ENCODE data around the gene KRCC1. TPM values are rescaled to one million over a fixed set of nuclear protein-coding genes. Genes with fewer than 3 reads are reported as not detected.

KRCC1 gene
- total RNA-seq, 2 experiments from 2014 or later, result 21.0 to 21.6 TPM

DNA sequence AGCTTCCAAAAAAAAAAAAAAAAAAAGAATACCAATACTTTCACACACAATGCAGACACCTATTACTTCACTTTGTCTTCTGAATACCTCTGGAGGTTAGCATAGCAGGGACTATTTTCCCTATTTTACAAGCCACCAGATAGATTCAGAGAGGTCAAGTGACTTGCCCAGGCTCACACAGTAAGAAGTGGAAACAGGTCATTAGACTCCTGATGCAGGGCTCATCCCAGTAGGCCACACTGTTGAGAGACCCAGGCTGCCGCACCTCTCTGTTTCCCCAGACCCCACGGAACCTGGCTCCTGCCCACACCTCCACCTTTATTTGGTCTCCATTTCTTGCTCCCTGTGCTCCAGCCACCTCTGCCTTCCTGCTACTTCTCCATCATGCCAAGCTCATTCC is 31.5 kb upstream of the KRCC1 start:
- Mint-ChIP-seq H3K36me3 (no peaks in the 10 kb centered on the region), H3K4me3 (no peak overlapping the region), H3K27ac (no peak overlapping the region), H3K9me3 (no peaks in the 10 kb centered on the region), H3K27me3 (no peaks in the 10 kb centered on the region), H3K4me1 (peaks cover 6% of the 10 kb centered on the region)
- no peak for DNase-seq
- POLR2A ChIA-PET, result no interaction called here
- no peak for ATAC-seq (ENCODE audit: low read depth)

DNA sequence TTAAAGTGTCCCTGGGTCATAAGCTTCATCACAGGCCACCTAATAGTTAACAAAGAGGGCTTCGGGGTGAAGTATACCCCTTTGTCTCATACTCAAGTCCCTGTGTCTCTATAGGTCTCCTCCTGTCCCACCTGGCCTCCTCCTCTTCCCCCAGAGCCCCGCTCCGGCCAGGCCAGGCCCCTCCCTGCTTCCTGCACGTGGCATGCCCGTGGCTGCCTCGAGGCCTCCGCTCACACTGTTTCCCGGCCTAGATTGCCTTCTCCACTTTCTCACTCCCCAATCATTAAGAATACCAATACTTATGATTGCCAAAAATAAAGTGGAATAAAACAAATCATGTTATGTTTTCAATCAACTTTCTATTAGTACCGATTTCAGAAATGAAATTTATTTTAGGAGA is 30.8 kb upstream of the KRCC1 start:
- Mint-ChIP-seq H3K4me1 (peaks cover 6% of the 10 kb centered on the region), H3K27ac (no peak overlapping the region), H3K36me3 (no peaks in the 10 kb centered on the region), H3K27me3 (no peaks in the 10 kb centered on the region), H3K4me3 (no peak overlapping the region), H3K9me3 (no peaks in the 10 kb centered on the region)
- DNase-seq (no peak), ATAC-seq (ENCODE audit: low read depth) (no peak)
- POLR2A ChIA-PET, result no interaction called here

DNA sequence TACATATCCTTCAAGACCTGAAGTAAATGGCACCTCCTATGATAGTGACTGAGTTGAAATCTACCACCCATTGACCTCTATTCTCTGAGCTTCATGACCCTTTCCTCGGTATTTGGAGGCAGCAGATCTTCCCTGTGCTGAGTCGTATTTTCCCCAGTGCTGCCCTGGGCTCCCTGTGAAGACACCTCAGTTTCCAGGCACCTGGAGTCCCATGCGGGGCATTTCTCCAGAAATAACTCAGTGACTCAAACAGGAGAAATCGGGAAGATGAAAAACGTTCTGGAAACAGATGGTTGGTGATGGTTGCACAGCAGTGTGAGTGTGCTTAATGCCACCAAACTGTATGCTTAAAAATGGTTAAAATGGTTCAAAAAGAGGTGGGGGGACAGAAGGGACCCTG is 30.0 kb upstream of the KRCC1 start:
- H3K9me3 Mint-ChIP-seq, result no peaks in the 10 kb centered on the region
- H3K27me3 Mint-ChIP-seq, result no peaks in the 10 kb centered on the region
- no peak for DNase-seq

DNA sequence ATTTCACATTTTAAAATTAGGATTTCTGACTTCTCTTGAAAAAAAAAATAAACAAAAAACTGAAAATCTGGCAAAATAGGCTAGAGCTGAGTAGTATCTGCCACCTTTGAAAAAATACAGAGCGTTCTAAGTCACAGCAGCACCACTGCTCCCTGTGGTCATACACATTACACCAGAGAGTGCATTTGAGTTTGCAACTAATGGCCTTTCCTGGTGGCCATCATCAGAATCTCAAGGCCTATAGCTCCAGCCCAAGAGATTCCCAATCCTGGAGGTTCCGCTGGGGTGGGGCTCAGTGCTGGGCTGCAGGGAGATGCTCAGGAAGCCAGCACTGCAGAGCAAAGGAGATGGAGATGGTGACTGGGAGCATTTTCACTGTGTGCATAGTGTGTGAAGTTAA is 29.5 kb upstream of the KRCC1 start:
- Mint-ChIP-seq H3K36me3 (no peaks in the 10 kb centered on the region), H3K27ac (no peak overlapping the region), H3K4me1 (no peaks in the 10 kb centered on the region), H3K4me3 (no peak overlapping the region), H3K27me3 (no peaks in the 10 kb centered on the region), H3K9me3 (no peaks in the 10 kb centered on the region)
- ATAC-seq (ENCODE audit: low read depth) (no peak), DNase-seq (no peak)
- POLR2A ChIA-PET, result no interaction called here

More for the DNA sequence above, 30.0 kb upstream of the KRCC1 start:
- Mint-ChIP-seq H3K4me3 (no peak overlapping the region), H3K36me3 (no peaks in the 10 kb centered on the region), H3K27ac (no peak overlapping the region), H3K4me1 (peaks cover 2% of the 10 kb centered on the region)
- POLR2A ChIA-PET, result no interaction called here
- ATAC-seq (ENCODE audit: low read depth), result no peak

DNA sequence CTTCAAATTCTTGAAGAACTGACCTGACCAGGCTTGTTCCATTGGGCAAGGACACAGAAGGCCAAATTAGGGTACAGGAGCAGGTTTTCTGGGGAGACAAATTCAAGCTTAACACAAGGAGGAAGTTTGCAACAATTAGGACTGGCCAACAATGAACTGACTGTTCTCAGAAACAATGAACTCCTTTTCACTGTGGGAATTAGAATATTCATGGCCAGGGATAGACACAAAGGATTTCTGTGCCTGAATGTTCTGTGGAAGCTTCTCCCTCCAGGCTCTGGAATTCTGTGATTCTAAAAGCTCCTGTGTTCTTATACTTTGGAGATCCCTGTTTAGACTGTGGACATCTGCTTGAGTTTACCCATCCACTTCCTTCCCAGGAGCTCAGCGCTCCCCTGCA is 27.2 kb upstream of the KRCC1 start:
- Mint-ChIP-seq H3K27ac (no peak overlapping the region), H3K4me3 (no peak overlapping the region), H3K4me1 (no peaks in the 10 kb centered on the region), H3K27me3 (peaks cover 2% of the 10 kb centered on the region), H3K9me3 (no peaks in the 10 kb centered on the region), H3K36me3 (no peaks in the 10 kb centered on the region)
- POLR2A ChIA-PET, result no interaction called here
- no peak for ATAC-seq (ENCODE audit: low read depth)
- DNase-seq, result no peak

DNA sequence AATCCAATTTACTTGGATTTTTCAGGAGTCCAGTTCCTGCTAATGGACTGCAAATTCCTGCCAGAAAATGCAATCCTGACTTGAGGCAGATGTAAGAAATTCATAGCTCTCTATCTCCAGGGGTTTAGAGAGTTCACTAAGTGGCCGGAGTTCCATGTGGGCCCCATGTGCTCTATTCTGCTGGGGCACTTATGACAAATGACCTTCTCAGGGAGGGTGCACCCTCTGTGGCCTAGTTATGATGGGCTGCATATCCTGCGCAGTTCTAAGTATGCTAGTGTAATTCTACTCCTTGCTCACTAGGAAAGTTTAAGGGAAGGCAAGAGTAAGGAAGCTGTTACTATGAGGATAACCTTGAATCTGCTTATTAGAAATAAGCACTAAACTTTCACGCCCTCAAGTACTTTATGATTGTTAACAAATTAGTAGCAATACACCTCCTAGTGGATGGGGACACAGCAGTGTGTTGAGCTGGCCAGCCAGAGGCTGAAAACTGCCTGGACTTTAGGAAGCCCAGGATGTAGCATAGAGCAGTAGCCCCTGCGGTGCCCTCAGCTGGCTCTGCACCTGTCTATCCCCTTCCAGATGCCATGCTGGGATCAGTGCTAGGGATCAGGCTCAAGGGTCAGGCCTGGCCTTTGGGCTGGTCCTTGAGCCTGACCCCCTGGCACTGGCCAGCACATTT is 26.5 kb upstream of the KRCC1 start:
- POLR2A ChIA-PET, result no interaction called here
- H3K4me1 Mint-ChIP-seq, result no peaks in the 10 kb centered on the region
- no peak overlapping the region for H3K4me3 Mint-ChIP-seq
- peaks cover 2% of the 10 kb centered on the region for H3K27me3 Mint-ChIP-seq
- H3K36me3 Mint-ChIP-seq, result no peaks in the 10 kb centered on the region
- no peak overlapping the region for H3K27ac Mint-ChIP-seq
- no peak for ATAC-seq (ENCODE audit: low read depth)
- no peak for DNase-seq
- H3K9me3 Mint-ChIP-seq, result no peaks in the 10 kb centered on the region

DNA sequence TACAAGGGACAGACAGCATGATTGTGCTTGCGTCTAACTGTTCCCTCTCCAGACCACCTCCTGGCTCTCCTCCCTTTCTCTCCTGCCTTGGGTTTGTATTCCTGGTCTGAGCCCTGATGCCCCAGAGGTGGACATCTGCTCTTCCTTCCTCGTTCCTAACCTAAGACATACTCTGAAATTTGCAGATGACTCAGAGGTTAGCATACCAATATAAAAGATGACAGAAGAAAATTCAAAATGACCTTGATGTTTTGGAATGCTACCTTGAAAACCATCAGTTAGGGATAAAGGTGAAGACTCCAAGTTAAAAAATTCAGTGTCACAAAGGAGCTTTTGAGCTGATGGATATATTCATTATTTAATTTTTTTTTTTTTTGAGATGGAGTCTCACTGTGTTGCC is 25.0 kb upstream of the KRCC1 start:
- Mint-ChIP-seq H3K4me1 (no peaks in the 10 kb centered on the region), H3K27me3 (peaks cover 2% of the 10 kb centered on the region), H3K9me3 (no peaks in the 10 kb centered on the region), H3K4me3 (no peak overlapping the region), H3K36me3 (no peaks in the 10 kb centered on the region), H3K27ac (no peak overlapping the region)
- no peak for ATAC-seq (ENCODE audit: low read depth)
- no peak for DNase-seq
- POLR2A ChIA-PET, result no interaction called here

DNA sequence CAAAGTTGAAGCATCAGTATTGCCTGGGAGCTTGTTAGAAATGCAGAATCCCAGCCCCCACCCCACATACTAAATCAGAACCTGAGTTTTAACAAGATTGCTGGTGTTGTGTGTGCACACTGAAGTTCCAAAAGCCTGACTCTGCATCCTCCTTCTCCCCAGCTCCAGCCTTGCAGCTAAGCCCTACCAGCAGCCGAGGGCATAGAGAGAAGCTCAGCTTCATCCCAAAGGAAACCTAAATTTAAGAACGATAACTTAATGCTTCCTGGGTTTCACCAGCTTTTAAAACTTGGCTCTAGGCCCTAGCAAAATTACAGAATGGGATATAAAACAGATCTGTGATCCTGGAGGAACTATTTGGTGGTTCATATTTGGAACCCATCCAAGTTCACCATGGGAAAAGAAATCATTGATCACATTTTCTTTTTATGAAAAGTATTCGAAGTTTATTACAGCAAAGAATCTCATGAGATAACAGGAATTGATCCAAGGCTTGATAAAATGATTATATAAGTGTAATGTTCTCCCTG is 23.1 kb upstream of the KRCC1 start:
- H3K27me3 Mint-ChIP-seq, result peaks cover 8% of the 10 kb centered on the region

DNA sequence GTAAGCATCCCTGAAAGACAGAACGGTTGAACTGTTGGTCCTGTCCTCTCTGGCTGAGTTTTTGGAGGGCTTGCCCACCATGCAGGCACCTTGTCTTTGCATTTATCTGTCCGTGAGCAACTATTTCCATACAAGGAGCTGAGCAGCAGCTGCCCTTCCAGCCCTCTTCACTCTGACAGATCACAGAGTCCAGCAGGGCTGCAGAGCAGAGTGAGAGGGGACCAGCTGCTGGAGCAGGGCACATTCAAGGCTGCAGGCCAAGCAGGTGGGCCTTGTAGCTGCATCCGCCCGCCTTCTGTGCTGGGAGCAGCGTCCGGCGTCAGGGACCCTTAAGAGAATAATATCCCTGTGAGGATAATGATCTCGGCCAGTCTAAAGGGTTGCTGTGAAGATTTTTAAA is 21.5 kb upstream of the KRCC1 start:
- Mint-ChIP-seq H3K36me3 (no peaks in the 10 kb centered on the region), H3K4me3 (no peak overlapping the region), H3K9me3 (no peaks in the 10 kb centered on the region), H3K4me1 (no peaks in the 10 kb centered on the region), H3K27me3 (peaks cover 8% of the 10 kb centered on the region), H3K27ac (no peak overlapping the region)
- POLR2A ChIA-PET, result no interaction called here
- ATAC-seq (ENCODE audit: low read depth) (no peak), DNase-seq (no peak)

More for the DNA sequence above, 23.1 kb upstream of the KRCC1 start:
- H3K4me3 Mint-ChIP-seq, result no peak overlapping the region
- H3K9me3 Mint-ChIP-seq, result no peaks in the 10 kb centered on the region
- ATAC-seq (ENCODE audit: low read depth) (no peak), DNase-seq (no peak)
- H3K4me1 Mint-ChIP-seq, result no peaks in the 10 kb centered on the region
- H3K36me3 Mint-ChIP-seq, result no peaks in the 10 kb centered on the region
- POLR2A ChIA-PET, result no interaction called here
- H3K27ac Mint-ChIP-seq, result no peak overlapping the region

DNA sequence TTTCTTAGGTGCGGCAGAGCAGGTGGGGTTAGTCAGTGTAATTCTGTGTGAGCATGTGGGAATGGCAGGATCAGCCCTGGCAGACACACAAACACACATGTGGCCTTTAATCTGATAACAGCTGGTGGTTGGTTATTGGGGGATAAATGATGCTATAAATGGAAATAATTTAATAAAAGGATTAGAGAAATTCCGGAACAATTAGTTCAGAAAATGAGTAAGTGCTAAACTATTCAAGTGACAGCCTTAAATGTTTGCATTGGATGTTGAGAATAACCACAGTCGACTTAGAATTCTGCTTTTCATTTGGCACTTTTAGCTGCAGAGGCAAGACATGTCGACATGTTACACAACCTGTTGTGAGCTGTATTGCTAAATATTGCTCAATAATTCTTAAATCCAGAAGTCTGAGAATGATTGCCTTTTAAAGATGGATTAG is 19.3 kb upstream of the KRCC1 start:
- Mint-ChIP-seq H3K27ac (no peak overlapping the region), H3K27me3 (peaks cover 8% of the 10 kb centered on the region), H3K36me3 (no peaks in the 10 kb centered on the region), H3K9me3 (no peaks in the 10 kb centered on the region), H3K4me3 (no peak overlapping the region), H3K4me1 (no peaks in the 10 kb centered on the region)
- ATAC-seq (ENCODE audit: low read depth), result no peak
- DNase-seq, result no peak
- POLR2A ChIA-PET, result no interaction called here

DNA sequence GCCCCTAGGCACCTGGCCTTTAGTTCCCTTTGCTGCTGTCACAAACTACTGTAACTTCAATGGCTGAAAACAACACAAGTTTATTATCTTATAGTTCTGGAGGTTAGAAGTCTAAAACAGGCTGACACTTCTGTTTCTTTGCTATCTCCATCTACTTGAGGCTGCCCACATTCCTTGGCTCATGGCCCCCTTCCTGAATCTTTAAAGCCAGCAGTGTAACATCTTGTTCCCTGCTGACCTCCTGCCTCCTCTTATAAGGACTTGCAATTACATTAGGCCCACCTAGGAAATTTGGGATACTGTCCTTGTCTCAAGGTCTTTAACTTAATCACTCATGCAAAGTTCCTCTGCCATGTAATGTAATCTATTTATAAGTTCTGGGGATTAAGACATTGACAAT is 18.6 kb upstream of the KRCC1 start:
- DNase-seq, result no peak
- no peaks in the 10 kb centered on the region for H3K36me3 Mint-ChIP-seq
- peaks cover 9% of the 10 kb centered on the region for H3K27me3 Mint-ChIP-seq
- no peak for ATAC-seq (ENCODE audit: low read depth)
- no peaks in the 10 kb centered on the region for H3K9me3 Mint-ChIP-seq
- POLR2A ChIA-PET, result no interaction called here
- H3K4me3 Mint-ChIP-seq, result no peak overlapping the region
- H3K4me1 Mint-ChIP-seq, result no peaks in the 10 kb centered on the region
- no peak overlapping the region for H3K27ac Mint-ChIP-seq

DNA sequence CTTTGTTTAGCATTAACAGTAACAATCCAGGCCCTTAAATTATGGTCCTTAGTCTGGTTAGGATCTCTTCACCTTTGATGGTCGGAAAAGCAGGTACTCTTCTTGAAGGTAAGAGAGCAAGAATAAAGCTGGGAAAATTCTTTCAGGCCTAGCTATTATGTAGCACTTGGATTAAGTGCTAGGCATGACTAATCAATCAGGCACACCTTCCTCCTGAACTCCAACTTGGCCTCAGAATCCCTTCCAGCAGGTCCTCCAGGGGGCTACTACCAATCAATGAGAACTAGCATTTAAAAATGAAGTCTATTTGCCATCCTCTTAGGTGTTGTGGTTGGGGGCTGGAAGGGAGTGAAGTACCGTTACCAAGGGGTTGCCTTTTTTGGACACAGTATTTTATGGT is 15.8 kb upstream of the KRCC1 start:
- H3K27me3 Mint-ChIP-seq, result peaks cover 8% of the 10 kb centered on the region
- H3K4me3 Mint-ChIP-seq, result no peak overlapping the region
- no peak overlapping the region for H3K27ac Mint-ChIP-seq
- no peaks in the 10 kb centered on the region for H3K36me3 Mint-ChIP-seq
- H3K9me3 Mint-ChIP-seq, result no peaks in the 10 kb centered on the region
- POLR2A ChIA-PET, result no interaction called here
- DNase-seq (no peak), ATAC-seq (ENCODE audit: low read depth) (no peak)
- H3K4me1 Mint-ChIP-seq, result no peaks in the 10 kb centered on the region

DNA sequence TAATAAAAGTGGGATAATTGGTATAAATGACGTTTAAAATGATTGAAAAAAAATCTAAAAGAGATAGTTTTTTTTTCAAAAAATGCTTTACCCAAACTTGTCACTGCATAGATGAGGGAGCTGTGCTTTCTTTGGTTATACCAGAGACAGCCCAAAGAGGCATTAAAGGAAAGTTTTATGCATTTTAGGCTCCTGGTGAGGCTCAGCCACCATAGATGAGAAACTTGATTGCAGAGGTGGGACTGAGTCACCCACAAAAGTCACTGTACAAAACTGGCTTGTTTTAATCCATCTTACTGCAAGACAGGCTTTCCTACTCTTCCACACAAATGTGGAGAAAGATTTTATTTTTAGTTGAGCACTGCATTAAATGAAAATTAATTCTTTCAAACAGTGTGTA is 14.5 kb upstream of the KRCC1 start:
- POLR2A ChIA-PET, result no interaction called here
- no peaks in the 10 kb centered on the region for H3K36me3 Mint-ChIP-seq
- no peaks in the 10 kb centered on the region for H3K9me3 Mint-ChIP-seq
- peaks cover 8% of the 10 kb centered on the region for H3K27me3 Mint-ChIP-seq
- H3K4me3 Mint-ChIP-seq, result no peak overlapping the region
- no peaks in the 10 kb centered on the region for H3K4me1 Mint-ChIP-seq
- no peak overlapping the region for H3K27ac Mint-ChIP-seq
- DNase-seq (no peak), ATAC-seq (ENCODE audit: low read depth) (no peak)

DNA sequence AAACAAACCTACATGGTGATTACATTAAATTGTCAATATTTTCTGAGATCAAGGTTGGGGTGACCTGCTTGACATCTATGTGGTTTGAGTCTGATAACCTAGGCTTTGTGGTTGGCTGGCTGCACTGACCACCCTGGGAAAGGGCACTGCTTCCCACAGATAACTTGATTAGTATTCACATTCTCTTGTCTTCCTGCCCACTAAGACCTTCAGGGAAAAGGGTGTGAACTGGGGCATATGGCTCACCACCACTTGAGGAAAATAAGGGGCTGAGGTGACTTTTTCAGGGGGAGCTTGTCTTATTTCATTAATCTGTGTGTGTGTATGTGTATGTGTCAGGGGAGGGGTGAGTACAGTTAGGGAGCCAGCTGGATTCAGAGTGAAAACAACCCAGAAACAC is 13.5 kb upstream of the KRCC1 start:
- H3K27ac Mint-ChIP-seq, result no peak overlapping the region
- ATAC-seq (ENCODE audit: low read depth), result no peak
- POLR2A ChIA-PET, result no interaction called here
- H3K36me3 Mint-ChIP-seq, result no peaks in the 10 kb centered on the region
- H3K27me3 Mint-ChIP-seq, result peaks cover 2% of the 10 kb centered on the region
- no peak overlapping the region for H3K4me3 Mint-ChIP-seq
- no peaks in the 10 kb centered on the region for H3K4me1 Mint-ChIP-seq
- H3K9me3 Mint-ChIP-seq, result no peaks in the 10 kb centered on the region
- no peak for DNase-seq

DNA sequence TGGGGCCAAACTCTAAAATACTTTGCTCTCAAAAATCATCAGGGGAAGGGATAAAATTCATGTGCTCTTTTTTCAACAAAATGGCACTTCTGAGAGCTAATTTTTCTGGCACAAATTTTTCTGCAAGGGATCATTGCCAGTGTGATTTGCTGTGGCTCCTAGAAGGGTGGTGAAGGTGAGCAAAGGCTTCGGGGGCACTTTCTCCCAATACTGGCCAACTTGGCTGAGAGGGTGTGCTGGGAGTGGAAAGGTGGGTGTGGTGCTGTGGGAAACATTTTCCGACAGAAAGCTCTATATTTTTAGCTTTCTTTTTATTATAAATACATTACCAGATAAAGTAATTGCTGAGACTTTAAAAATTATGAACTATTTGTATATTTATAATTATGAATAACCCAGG is 12.5 kb upstream of the KRCC1 start:
- H3K9me3 Mint-ChIP-seq, result no peaks in the 10 kb centered on the region
- no peaks in the 10 kb centered on the region for H3K36me3 Mint-ChIP-seq
- H3K4me3 Mint-ChIP-seq, result no peak overlapping the region
- no peak for DNase-seq
- no peak overlapping the region for H3K27ac Mint-ChIP-seq
- POLR2A ChIA-PET, result no interaction called here
- H3K4me1 Mint-ChIP-seq, result no peaks in the 10 kb centered on the region
- H3K27me3 Mint-ChIP-seq, result peaks cover 2% of the 10 kb centered on the region
- ATAC-seq (ENCODE audit: low read depth), result no peak
